MV-4-11 (cell line): Measurements from ENCODE around the gene CKS1B.

Source experiments
- DNase-seq: peaks from one replicate; lab custom pipeline; 2025; lab: John Stamatoyannopoulos, UW

Gene CKS1B

DNA sequence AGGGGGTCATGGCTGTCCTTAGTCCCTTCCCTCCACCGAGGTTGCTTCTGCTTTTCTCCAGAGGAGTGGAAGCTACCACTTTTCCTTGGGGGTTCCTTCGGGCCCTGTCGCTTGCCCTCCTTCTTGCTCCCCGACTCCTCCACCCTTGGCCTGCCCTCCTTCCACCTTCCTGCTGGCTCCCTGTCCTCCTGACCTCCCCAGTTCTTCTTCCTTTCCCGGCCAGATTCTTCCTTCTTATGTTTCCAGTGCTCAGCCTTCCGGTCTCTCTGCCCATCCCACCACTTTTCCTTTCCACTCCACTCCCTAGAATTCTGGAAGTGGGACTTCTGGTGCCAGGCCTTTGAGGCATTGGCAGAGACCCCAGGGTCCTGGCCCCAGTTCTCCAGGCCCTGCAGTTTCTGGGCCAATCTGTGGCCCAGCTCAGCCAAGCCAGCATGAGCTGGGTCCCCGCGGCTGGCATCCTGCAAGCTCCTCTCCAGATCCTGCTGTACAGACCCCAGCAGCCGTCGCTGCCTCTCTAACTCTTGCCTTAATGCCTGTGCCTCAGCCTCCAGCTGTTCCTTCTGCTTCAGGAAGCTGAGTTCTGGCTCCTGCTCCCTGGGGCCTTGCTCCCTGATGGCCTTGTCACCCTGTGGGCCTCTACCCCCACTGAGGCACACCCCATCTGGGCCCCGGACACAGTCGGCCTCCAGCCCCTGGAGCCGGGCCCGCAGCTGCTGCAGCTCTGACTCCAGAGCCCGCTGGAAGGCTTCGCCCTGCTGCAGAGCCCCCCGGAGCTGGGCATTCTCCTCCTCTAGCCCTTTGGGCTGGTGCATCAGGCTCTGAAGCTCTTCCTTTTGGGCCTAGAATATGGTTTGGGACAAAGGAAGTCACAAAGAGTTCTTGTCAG is 28.3 kb upstream of the CKS1B start:
- no peak for DNase-seq

DNA sequence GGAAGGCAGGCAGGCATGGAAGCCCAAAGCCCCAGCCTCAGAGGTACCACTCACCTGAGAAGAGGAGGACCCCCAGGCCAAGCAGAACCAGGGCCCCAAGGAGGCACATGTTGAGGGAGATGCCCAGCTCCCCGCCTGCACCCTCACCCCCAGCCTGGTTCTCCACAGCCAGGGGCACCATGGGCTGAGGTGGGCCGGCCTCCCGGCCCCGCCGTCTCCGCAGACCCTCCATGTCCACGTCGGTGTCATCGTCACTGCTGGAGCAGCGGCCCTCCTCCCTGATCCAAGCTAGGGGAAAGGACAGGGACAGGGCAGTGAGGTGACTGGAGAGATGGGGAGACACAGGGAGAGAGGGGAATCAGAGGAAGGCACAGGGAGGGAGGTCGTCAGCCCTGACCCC is 26.4 kb upstream of the CKS1B start:
- no peak for DNase-seq

DNA sequence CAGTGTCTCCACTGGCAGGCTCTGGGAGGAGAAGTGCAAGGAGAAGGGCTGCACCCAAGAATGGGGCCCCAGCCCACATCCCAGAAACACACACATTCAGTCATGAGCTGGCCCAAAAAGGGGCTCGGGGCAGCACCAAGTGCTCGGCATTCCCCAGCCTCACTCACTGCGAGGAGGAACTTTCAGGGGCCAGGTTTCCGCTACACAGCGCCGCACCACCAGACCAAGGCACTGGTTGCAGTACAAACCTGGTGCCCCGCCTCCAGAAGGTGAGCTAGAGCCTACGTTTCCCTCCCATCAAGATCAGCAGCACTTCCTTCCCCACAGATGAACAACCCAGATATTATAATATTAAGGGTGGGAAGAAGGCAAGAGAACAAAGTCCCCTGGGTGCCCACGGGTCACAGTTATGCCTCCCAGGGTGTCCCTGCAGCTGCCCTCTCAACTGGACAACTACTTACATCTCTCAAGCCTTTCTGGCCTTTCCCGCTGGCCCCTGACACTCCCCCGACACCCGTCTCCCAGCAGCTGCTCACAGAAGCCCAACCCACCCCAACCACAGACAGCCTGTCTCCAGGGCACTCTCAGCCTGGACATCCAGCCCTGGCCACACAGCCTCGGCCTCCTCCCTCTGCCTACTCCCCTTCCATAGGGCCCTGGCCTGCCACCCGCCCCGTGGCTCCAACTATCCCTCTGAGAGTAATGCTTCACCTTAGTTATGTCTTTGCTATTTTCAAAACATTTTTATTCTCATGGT is 22.4 kb upstream of the CKS1B start:
- no peak for DNase-seq

DNA sequence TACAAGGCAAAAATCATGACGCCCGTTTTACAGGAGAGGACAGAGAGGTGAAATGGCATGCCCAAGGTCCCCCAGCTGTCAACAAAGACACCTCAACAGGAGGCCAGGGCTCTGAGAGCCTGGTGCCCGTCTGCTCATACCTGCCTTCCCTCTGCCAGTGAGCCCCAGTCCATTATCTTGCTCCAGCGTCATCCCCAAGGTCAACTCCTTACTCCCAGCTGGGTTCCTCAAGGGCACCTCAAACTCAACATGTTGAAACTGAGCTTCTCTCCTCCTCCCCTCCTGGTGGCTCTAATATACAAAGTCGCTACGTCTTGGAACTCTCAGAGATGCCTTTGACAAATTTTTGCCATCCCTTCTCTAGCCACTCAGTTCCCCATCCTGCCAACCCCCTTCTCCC is 21.8 kb upstream of the CKS1B start:
- DNase-seq, result no peak

DNA sequence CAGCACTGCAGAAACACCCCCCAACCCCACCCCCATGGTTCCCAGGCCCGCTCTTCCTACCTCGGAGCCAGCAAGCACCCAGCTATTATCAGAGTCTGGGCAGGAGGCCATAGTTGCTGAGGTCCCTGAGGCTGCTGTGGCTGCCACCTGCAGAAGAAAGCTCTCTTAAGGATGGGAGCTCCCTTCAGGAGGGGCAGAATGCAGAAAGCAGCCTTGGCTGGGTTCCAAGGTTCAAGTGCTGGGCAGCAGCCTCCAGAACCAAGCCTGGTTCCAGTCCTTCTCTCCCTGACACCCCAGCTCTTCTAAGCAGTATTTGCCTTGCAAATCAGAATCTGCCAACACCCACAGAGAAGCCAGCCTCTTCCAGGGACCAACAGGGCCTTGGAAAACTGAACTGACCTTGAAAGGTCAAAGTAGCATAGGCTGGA is 20.9 kb upstream of the CKS1B start:
- no peak for DNase-seq

DNA sequence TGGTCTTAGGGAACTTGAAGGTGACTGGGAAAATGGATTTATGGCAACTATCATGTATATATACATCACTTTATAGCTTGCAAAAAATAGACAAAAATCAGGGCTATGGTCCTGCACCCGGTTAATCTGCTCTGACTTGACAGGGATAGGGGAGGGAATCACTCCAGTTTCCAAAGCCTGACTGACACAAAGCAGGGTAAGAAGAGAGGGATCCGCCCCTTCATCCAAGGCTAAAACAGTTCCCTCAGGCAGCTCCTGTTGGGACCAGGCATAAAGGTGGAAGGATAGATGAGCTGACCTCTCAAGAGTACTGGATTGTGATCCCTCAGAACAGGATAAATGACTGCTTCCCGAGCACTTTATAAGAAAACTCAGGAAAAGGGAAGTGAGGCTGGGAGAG is 19.9 kb upstream of the CKS1B start:
- DNase-seq, result no peak

DNA sequence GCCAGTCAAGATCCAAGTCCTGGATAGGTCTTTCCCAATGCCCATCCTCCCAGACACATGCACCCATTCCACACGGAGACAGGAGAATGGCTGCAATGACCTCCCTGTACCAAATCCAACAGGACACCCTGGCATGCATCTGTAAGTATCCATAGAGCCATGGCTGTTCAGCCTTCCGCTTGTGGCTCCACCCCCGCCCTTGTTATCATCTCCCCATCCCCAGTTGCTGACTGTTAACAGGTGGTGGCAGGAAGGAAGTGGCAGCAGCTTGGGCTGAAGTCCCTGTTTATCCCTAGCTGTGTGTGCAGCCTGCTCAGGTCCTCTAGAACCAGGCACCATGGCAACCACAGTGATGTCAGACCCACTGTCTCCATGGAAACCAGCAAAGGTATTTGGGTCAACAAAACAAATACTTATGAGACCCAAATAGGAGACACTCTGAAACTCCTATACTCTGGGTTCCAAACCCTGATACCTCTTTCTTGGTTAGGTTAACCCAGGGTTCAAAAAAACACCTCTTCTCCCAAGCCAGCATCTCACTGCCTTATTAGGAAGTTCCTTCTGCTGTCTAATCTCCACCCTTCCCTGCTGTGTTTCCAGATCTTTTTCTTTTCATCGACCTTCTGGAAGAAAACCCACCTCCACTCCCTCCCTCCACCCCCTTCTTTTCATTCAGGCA is 19.3 kb upstream of the CKS1B start:
- DNase-seq, result no peak

DNA sequence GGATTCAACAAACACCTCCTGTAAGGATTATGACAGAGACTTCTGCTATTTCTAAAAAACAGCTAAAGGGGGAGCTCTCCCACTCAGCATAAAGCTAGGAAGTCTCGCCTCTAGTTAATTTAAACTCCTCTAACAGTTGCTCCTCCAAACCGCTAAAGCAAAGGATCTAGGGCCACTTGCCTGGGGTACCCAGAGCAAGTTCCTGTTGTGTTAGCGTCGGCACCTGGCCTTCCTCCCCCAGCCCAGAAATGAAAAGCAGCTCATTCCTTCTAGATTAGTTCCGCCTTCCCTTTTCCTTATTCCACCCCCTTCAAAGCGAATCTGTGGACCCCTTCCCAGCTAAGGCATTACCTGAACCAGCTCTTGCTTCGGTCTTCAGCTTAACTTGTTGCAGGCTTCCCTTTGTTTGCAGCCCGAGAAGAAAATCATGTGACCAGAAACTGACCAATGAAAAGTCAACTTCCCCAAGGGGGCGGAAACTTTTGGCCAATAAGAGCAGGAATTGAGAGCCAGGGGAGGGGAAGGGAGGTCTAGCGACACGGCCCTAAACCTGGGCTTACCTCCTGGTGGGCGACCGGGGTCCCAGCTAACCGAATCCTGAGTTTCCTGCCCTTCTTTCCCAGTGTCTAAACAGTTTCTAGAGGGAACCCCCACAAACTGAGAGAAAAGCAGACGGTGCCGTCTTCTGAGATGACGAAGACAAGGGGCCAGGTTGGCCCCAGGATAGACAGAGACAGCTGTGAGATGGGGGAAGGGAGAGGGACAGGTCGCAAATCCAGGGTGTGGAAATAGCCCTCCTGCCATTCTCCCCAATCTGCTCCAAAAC is 18.6 kb upstream of the CKS1B start, which contains the start of gene PBXIP1:
PBXIP1 (minus strand) TSS at position 382 of the 826 bp plus-strand sequence. CDS start 2,378 bp downstream, outside the sequence.
- peak; percentile 90 for DNase-seq

DNA sequence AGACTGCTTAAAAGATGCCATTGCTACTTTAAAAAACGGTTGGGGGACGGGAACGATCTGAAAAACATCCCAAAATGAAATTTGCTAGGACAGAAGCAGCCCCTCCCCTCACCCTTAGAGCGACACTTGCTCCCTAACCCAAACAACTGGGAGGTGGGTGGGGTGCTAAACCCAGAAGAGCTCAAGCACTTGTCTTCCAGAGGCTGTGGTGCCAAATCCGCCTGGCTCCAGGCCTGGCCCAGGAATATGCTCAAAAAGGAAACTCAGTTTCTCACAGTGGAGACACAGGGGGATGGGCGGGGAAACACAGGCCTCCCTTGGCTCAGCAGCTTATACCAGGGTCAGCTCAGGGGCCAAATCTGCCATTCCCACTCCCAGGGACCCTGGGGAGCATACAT is 17.9 kb upstream of the CKS1B start:
- DNase-seq, result no peak

DNA sequence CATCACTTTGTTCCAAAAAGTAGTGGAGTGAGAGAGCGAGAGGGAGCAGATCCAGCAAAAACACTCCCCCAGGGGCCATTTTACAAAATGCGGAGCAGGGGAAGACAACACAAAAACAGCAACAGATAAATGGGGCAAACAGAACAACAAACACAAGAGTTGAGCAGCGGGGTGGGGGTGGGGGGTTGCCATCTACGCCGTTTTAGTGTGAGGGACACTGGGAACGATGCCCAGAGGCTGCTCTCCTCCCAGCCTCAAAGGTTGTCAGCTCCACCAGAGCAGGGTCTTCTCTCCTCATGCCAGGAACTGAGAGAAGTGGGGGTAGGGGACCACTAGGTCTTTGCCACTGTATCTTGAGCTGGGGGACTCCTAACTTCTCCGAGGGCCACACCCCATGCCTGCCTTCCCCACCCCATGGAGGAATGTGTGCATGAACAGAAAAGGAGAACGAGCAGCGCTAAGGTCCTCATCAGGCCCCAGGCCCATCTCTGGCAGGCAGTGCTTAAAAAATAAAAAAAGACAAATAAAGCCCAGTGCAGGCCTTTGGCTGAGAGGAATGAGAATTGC is 17.3 kb upstream of the CKS1B start:
- no peak for DNase-seq

DNA sequence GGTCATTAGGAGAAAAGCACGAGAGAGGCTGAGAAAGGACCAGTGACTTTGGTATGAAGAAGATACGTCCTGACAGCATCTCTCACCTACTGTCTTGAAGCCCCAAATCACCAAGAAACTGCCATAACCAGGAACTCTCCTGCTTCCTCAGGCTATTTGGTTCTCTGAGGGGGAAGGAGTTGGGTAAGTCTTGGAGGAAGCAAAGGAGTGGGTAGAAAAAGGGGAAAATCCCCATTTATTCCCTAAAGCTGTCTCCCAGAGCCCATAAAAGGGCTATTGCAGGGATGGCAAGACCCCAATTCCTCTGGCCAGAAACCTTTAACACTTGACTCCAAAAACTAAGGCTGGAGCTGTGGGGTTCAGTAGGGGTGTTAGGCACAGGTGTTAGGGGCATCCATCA is 16.4 kb upstream of the CKS1B start:
- DNase-seq, result no peak

DNA sequence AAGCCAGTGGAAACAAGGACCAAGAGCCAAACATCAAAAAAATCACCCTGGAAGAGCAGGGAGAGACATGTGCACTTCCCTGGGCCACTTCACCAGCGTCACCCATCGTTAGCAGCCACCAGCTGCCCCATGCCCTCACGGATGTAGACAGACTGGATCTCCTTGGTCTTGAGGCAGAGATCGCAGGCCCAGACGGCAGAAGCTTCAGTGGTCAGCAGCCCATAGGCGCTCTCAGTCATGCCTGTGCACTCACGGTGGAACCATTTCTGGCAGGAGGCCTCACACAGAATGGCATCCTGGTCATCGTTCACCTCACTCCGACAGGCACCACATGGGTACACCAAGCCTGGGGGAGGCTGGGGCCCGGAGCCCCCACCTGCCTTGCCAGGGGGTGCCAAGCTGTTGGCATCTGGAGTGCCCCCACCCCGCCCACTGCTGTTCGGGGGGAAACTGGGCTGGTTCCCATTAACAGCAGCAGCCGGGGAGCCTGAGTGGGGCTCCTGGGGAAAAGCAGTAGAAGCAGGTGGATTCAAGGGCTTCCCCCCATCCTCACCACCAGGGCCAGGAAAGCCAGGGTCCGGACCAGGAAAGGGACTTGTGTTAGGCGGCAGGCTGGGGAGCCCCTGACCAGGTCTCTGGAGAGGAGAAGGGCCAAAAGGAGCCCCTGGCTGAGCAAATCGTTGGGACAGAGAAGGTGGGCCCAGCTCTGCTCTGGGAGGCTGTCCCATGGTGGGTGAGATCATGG is 15.6 kb upstream of the CKS1B start:
- DNase-seq, result no peak

DNA sequence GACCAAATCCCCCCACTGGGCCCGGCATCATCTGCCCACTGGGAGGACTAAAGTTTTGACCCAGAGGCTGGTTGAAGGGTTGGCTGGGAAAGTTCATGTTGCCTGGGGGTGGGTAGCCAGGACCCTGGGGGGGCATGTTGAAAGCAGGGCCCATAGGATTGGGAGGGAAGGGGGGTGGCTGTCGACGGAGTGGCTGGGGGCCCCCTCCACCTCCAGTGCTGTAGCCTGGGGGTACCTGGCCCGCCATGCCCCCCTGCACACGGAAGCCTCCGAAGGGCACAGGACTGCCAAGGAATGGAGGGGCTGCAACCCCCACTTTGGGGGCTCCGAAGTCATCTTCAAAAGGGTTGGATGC is 15.1 kb upstream of the CKS1B start:
- no peak for DNase-seq

DNA sequence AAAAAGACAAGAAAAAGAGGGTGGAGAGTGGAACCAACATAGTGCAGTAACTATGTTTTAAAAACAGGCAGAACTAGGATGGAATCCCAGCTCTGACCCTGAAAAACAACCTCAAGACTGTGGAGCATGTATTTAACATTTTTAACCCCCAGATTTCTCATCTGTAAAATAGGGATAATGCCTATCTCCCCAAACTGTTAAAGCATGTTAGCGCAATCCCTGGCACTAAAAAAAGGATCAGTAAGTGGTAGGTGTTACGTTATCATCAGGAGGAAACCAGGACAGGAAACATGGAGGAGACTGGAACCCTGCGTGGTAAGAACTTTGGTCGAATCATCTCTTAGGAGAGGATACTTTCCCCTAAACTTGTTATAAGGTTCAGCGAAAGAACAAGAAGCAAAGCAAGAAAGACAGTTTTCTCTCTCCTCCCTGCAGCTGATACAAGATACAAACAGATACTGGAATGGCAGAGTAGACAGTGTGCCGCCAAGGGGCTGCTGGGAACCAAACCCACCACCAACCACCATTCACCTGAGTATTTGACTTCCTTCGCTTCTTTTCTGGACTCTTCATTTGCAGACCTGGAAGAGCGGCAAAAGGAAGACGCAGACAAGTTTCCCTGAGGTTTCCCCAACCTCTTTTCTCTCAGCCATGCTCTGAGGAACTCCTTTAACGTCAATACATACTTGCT is 13.9 kb upstream of the CKS1B start:
- no peak for DNase-seq

DNA sequence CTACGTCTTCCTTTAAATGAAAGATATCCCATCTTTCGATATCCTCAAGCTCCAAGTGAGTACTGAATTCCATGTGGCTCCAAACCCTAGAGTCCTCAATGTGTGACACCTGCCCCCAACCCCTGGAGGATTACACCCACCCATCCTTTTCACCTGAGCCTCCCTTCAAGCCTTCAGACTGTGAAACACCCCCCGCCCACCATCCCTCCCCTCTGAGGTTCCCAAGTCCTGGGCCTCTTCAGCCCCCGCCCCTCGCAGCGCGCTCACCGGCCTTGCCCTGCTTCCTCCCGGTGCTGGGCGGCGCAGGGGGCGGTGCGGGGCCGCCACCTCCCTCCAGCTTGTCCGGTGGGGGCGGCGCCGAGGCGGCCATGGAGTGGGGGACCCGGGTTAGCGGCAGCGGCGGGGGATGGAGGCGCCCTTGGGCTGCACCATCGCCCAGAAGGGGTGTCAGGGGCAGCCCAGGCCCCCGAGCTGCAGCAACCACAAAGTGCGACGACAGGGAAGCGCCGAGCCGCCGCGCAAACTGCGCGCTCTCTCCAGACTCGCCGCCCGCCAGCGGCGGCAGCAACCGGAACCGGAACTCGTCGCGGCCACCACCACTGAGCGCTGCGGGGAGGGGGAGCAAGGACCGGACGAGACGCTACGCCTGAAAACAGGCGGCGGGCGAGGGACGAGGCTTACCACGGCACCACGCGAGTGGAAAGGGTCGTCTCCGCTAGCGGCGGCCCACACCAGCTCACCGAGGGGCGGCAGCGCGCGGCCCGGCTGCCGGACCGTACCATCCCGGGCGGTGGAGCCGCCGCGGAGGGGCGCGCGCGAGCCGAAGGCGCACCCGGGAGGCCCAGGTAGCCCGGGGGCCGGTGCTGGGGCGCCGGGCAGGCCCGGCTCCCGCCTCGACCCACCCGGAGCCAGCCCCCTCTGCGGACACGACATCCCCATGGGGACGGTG is 13.0 kb upstream of the CKS1B start, which contains the start of gene PYGO2:
PYGO2 (minus strand) TSS at position 576 of the 949 bp plus-strand sequence; CDS start at position 370, 206 bp downstream.
- peak; percentile 55 for DNase-seq

DNA sequence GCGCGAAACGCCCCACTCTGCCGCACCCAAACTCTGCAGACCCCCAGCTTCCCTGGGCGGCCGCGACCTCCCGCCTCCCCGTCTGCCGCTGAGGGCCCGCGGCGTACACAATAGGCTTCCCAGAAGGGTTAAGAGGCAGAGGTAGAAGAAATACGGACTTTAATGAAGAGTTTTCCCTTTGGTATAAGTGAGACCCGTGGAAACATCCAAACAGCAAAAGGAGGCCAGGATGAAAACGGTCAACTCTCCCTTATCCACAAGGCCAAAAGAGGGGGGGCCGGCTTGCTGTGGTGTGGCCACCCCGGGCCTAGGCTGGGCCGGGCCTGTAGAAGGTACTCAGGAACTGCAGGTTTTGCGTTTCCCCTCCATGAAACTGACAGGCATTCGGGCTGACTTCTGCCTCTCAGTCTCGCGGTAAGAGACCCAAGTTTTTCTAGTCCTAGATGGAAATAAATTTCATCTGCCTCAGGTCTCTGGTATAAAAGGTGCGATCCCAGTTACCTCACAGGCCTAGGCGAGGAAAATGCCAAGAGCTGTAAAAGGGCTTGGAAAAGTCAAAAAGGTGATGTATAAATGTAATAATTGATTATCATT is 12.2 kb upstream of the CKS1B start:
- DNase-seq, result peak; percentile 32

DNA sequence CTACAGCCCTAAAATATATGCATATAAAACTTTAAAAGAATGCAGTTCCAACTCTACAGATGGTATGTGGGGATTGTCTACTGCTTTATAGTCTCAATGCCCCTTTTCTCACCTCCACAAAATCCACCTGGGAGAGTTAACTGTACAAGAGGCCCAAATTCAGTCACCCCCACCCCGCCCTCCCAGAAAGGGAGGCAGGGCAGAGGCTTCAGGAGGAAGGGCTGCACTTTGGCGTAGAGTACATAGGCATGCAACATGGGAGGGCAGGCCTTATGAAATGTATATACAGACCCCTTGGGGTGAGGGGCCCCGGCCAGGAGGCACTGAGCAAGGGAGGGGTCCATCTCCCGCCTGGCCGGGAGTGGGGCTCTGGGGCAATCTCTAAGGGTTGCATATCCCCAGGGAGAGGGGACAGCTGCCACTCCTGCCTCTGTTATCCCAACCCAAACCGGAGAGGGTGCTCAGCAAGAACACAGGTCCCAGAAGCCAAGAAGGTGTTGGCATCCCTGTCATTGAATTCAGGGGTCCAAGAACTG is 11.6 kb upstream of the CKS1B start:
- no peak for DNase-seq

DNA sequence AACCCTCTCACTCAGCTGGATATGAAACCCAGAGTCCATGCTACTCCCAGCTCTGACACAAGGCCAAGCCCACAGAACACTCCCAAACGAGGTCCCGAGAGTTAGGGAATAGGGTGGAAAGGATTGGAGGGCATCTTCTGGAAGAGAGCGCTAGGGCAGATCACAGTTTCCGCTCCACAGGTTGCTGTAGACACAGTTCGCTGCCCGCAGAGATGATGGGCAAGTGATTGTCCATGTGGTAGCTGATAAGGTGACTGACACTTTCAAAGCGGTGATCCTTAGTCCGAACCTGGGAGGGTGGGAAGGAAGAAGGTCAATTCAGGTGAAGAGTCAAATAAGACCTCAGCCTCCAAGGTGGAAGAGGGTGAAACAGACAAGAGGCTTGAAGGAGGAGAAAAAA is 10.8 kb upstream of the CKS1B start:
- DNase-seq, result no peak
